Loucy (cell line): ENCODE results near the gene ZNF513.

Source experiments
- H2AFZ ChIP-seq: fragments of 200-600 bp; sonication (generic); 2 replicates; pipeline ENCODE4 v1.6.0; 2016; ENCODE audit warnings: antibody characterized with exemption, mild to moderate bottlenecking, low read length, moderate library complexity
- H3F3A ChIP-seq: fragments of 200-600 bp; 2 replicates; pipeline ENCODE4 v1.6.0; 2016; ENCODE audit warnings: antibody characterized with exemption, low read depth, mild to moderate bottlenecking
- H3K27me3 ChIP-seq: fragments of 200-600 bp; sonication (generic); 2 replicates; pipeline ENCODE4 v1.6.1; 2014; ENCODE audit warnings: low read length, mild to moderate bottlenecking; ENCODE audit not compliant: insufficient read depth, poor library complexity, severe bottlenecking
- H3K36me3 ChIP-seq: fragments of 200-600 bp; sonication (generic); 2 replicates; pipeline ENCODE4 v1.6.1; 2016; ENCODE audit warnings: low read length; ENCODE audit not compliant: insufficient read depth
- H3K4me1 ChIP-seq: fragments of 200-600 bp; sonication (generic); 2 replicates; pipeline ENCODE4 v1.5.1; 2014; ENCODE audit warnings: low read length, mild to moderate bottlenecking; ENCODE audit not compliant: insufficient read depth, poor library complexity, severe bottlenecking
- H3K4me2 ChIP-seq: fragments of 200-600 bp; sonication (generic); 2 replicates; pipeline ENCODE4 v1.6.0; 2014; ENCODE audit warnings: antibody characterized with exemption, low read length, low read depth, mild to moderate bottlenecking; ENCODE audit not compliant: poor library complexity, severe bottlenecking
- H3K4me3 ChIP-seq: fragments of 200-600 bp; sonication (generic); 2 replicates; pipeline ENCODE4 v1.5.1; 2014; ENCODE audit warnings: low read length, mild to moderate bottlenecking, mixed read lengths; ENCODE audit not compliant: poor library complexity, severe bottlenecking
- H3K79me2 ChIP-seq: fragments of 200-600 bp; sonication (generic); 2 replicates; pipeline ENCODE4 v1.6.1; 2014; ENCODE audit warnings: low read length; ENCODE audit not compliant: insufficient read depth
- H3K9ac ChIP-seq: fragments of 200-600 bp; sonication (generic); 2 replicates; pipeline ENCODE4 v1.6.0; 2014; ENCODE audit warnings: mild to moderate bottlenecking, low read depth, low read length, moderate library complexity; ENCODE audit not compliant: poor library complexity, severe bottlenecking
- H3K9me2 ChIP-seq: fragments of 200-600 bp; sonication (generic); replicated peaks from 2 replicates; pipeline ENCODE4 v1.6.1; 2016; ENCODE audit warnings: low read depth, low read length, mixed read lengths
- H3K9me3 ChIP-seq: fragments of 200-600 bp; sonication (generic); 2 replicates; pipeline ENCODE4 v1.6.1; 2014; ENCODE audit warnings: mild to moderate bottlenecking, antibody characterized with exemption, low read length, low read depth; ENCODE audit not compliant: insufficient read depth
- H4K20me1 ChIP-seq: fragments of 200-600 bp; sonication (generic); 2 replicates; pipeline ENCODE4 v1.6.0; 2014; ENCODE audit warnings: antibody characterized with exemption, low read length, mild to moderate bottlenecking; ENCODE audit not compliant: insufficient read depth, poor library complexity, severe bottlenecking
- CTCF ChIP-seq: fragments of 200-600 bp; sonication (generic); conservative IDR thresholded peaks from 2 replicates; pipeline ENCODE4 v1.5.1; 2014; ENCODE audit warnings: mild to moderate bottlenecking, antibody characterized with exemption, low read length
- EZH2phosphoT487 ChIP-seq: fragments of 200-600 bp; IDR thresholded peaks from 2 replicates; pipeline ENCODE4 v1.6.1; 2018; ENCODE audit warnings: antibody characterized with exemption, mild to moderate bottlenecking, moderate library complexity, borderline replicate concordance

The ZNF513 gene

GRCh38 chr2:27370816-27371620 is 9.5 kb downstream of the ZNF513 start:
- Histone ChIP-seq H4K20me1 (peaks cover 18% of the 10 kb centered on the region), H3K4me3 (peak overlapping the region; percentile 96), H3K79me2 (peaks cover 54% of the 10 kb centered on the region), H3K27me3 (no peaks in the 10 kb centered on the region), H3F3A (no peaks in the 10 kb centered on the region), H2AFZ (peak overlapping the region; percentile 32; the same call in 1 of the 2 replicates), H3K4me1 (peaks cover 34% of the 10 kb centered on the region), H3K9ac (peak overlapping the region; percentile 88), H3K9me3 (no peaks in the 10 kb centered on the region), H3K9me2 (no peaks in the 10 kb centered on the region), H3K4me2 (peak overlapping the region; percentile 83), H3K36me3 (peaks cover 31% of the 10 kb centered on the region; the same call in 1 of the 2 replicates)
- TF ChIP-seq EZH2phosphoT487 = no peak
- TF ChIP-seq CTCF = no peak

- peak within 1 kb of the TSS; percentile 100 for H3K4me2 ChIP-seq
- H3K9ac ChIP-seq = peak within 1 kb of the TSS; percentile 95
- no peak for TF ChIP-seq EZH2phosphoT487
- peak; percentile 68 for TF ChIP-seq CTCF
- H4K20me1 ChIP-seq = peaks cover 18% of the 10 kb centered on the region
- peaks cover 34% of the 10 kb centered on the region for H3K4me1 ChIP-seq
- H3K27me3 ChIP-seq = no peaks in the 10 kb centered on the region
- peak within 1 kb of the TSS; percentile 96 for H3K4me3 ChIP-seq
- peaks cover 54% of the 10 kb centered on the region for H3K79me2 ChIP-seq
- H2AFZ ChIP-seq = peak within 1 kb of the TSS; percentile 91
- no peaks in the 10 kb centered on the region for H3F3A ChIP-seq
- peaks cover 23% of the 10 kb centered on the region; the same call in 1 of the 2 replicates for H3K36me3 ChIP-seq
- H3K9me2 ChIP-seq = no peaks in the 10 kb centered on the region
- H3K9me3 ChIP-seq = no peaks in the 10 kb centered on the region
These were observed 10.3 kb downstream of the ZNF513 start, which contains the start of the genes EIF2B4 and SNX17 for GRCh38 chr2:27370026-27370815. Gene EIF2B4, minus strand, starts transcription at chr2:27370338. Its CDS starts 24 bp downstream, at chr2:27370314. Gene SNX17, plus strand, starts transcription at chr2:27370616. Its CDS starts 128 bp downstream, at chr2:27370744.

- Histone ChIP-seq H2AFZ (peak overlapping the region; percentile 91), H3F3A (no peaks in the 10 kb centered on the region), H3K9me2 (no peaks in the 10 kb centered on the region), H4K20me1 (peaks cover 18% of the 10 kb centered on the region), H3K36me3 (peaks cover 18% of the 10 kb centered on the region; the same call in 1 of the 2 replicates), H3K4me1 (peaks cover 34% of the 10 kb centered on the region), H3K79me2 (peaks cover 54% of the 10 kb centered on the region), H3K9ac (peak overlapping the region; percentile 95), H3K9me3 (no peaks in the 10 kb centered on the region), H3K4me3 (peak overlapping the region; percentile 96), H3K4me2 (peak overlapping the region; percentile 100), H3K27me3 (no peaks in the 10 kb centered on the region)
- TF ChIP-seq CTCF (no peak), EZH2phosphoT487 (no peak)
These were observed 11.0 kb downstream of the ZNF513 start for GRCh38 chr2:27369471-27370025.
